ENCODE measurements around the gene GP2.

The GP2 gene

GRCh38 chr16:20262248-20262647, 65.1 kb downstream of the GP2 start:
- H3K4me2 ChIP-seq (ENCODE audit: low read length), result no peak overlapping the region
- H3K27me3 ChIP-seq (ENCODE audit: control insufficient read depth, insufficient read depth, low read length), result no peaks in the 10 kb centered on the region
- no peak overlapping the region for H3K4me3 ChIP-seq (ENCODE audit: low read length)
- no peaks in the 10 kb centered on the region for H3K36me3 ChIP-seq (ENCODE audit: insufficient read depth, low read length)
- H3K4me1 ChIP-seq (ENCODE audit: control insufficient read depth, insufficient read depth, low read length), result no peaks in the 10 kb centered on the region
- H3K9ac ChIP-seq (ENCODE audit: low read depth, low read length), result no peak overlapping the region
- H3K9me3 ChIP-seq (replicated peaks; ENCODE audit: low read length), result no peaks in the 10 kb centered on the region

GRCh38 chr16:20260215-20261009, 66.9 kb downstream of the GP2 start:
- Histone ChIP-seq H3K9ac (ENCODE audit: low read depth, low read length) (no peak overlapping the region), H3K4me2 (ENCODE audit: low read length) (no peak overlapping the region), H3K4me1 (ENCODE audit: control insufficient read depth, insufficient read depth, low read length) (no peaks in the 10 kb centered on the region), H3K27me3 (ENCODE audit: control insufficient read depth, insufficient read depth, low read length) (no peaks in the 10 kb centered on the region), H3K4me3 (ENCODE audit: low read length) (no peak overlapping the region), H3K9me3 (replicated peaks; ENCODE audit: low read length) (no peaks in the 10 kb centered on the region), H3K36me3 (ENCODE audit: insufficient read depth, low read length) (no peaks in the 10 kb centered on the region)
